GM20431 (cell line): ENCODE results near the gene UTS2R.

Experiments used
- in situ Hi-C: fragments of 300-500 bp; cut with MseI, MboI; formaldehyde crosslinking; loops from one replicate; pipeline ENCODE4 v1.15.0; 2020; ENCODE audit warnings: low sequenced_read_pairs; ENCODE audit not compliant: unreplicated experiment

UTS2R gene

DNA sequence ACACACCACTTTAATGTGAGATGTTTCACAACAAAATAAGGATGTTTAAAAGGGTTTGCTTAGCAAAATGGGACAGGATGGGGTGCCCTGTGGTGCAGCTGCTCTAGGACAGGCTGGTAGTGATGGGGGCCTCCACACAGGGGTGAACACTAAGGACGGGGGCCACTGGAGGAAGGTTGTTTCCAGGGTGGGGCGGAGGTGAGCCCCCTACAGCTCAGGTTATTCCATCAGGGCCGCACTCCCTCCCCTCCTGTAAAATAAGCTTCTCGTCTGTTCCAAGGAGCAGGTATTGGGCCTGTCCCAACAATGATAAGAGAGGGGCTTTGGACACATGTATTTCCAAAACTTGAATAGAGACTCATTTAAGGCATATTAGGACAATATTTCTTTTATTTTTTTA, 44.7 kb downstream of the UTS2R start:
- in situ Hi-C loops = no loop called here

DNA sequence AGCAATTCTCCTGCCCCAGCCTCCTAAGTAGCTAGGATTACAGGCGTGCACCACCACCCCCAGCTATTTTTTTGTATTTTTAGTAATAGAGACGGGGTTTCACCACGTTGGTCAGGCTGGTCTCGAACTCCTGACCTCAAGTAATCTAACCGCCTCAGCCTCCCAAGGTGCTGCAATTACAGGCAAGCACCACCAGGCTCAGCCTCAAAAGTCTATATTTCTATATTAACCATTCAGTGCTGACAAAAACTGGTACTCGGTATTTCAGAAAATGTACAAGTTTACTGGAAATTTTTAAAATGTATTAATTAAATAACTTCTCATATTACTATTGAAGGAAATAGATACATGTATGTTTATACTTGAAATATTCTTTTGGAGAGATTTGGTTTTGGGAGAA, 45.2 kb downstream of the UTS2R start:
- in situ Hi-C loops = no loop called here

DNA sequence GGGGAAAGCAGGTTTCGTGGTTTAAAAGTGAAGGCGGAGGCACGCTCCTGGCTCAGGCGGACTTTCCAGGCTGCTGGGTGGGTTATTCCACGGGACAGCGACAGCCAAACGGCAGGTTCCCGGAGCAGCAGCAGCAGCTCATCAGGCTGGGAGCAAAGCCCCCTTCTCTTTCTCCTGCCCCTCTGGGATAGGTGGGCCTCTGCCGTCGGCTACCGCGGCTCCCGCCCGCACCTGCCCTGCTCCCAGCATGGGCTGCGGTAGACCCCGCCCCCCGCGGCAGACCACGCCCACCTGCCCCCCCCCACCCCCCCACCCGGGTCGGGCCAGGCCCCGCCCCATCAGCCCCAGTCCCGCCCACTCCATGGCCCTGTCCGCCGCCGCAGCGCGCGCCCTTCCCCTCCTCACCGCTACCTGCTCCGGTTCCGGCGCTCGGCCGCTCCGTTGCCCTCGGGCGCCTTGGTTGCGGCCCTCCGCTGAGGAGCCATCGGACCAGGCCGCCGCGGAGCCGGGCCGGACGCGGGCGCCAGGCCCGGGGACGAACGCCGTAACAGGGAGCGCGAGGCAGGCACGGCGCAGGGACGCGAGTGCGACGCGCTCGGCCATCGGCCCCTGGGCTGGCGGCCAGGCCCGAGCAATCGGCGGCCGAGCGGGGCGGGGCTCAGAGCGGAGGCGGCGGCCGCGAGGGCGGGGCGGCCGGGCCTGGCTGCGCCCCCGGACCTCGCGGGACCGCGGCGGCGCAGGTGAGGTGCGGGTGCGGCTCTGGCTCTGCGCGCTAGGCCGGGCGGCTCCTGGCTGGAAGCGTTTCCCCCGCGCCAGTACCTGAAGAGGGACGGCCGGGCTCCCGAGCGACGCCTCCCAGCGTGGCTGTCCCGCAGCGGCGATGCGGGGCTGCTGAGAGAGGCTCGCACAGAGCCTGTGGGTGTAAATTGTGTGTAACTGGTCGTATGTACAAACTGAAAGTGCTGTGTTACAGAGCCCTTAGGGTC, 46.7 kb downstream of the UTS2R start, which contains the start of the genes HEXD and OGFOD3:
TSS of gene HEXD (plus strand) at position 347 of the 986 bp plus-strand sequence. CDS start 1,453 bp downstream, outside the sequence.
TSS of gene OGFOD3 (minus strand) at position 586 of the 986 bp plus-strand sequence. CDS start at position 485, 101 bp downstream.
- in situ Hi-C loops = no loop called here

DNA sequence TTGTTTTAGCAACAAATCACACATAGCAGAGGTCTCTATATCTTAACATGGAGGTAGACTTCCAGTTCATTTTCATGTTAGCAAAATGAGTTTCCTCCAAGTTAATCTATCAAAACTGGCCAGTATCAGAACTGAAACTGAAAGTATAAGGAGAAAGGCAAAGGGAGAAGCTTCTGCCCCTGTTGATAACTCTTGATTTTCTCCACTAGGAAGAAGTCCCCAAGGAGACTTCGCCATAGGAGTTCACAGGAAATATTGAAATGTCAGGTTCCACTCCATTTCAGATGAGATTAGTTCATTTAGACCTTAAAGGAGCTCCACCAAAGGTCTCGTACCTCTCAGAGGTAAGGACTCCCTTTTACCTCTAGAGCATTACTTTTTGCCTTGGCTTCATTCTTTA, 48.0 kb downstream of the UTS2R start:
- in situ Hi-C loops = no loop called here

DNA sequence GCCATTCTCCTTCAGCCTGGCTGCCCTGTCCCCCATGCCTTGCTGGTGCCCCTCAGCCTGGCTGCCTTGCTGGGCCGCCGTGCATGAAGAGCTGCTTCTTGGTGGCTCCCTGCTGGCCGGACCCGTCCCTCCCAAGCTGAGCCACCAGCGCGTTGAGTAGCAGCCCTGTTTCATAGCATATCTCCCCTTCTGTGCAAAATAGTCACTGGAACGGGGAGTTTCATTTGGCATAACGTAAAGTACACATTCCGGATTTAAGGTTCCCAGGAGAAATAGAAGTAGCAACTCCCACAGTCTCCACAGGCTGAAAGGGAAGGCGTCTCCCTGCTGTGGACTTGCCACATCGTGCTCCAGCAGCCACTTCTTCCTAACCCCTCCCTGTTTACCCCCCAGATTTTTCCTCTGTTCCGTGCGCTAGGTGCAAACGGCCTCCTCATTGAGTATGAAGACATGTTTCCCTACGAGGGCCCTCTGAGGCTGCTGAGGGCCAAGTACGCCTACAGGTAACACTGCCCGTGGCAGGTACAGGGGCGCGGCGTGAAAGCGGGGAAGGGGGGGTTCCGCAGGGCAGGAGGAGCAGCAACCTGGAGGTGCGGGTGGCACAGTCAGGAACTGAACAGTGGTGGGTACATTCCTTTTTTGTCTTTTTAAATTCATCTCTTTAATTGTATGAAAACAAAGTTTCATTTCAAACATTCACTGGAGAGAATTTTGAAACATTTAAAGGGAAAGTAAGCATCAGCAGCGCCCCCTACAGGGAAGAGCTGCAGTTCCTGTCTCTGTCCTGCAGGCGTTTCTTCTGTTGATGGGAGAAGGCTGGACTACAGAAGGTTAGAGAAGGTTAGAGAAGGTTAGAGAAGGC, 52.7 kb downstream of the UTS2R start:
- in situ Hi-C loops = no loop called here

DNA sequence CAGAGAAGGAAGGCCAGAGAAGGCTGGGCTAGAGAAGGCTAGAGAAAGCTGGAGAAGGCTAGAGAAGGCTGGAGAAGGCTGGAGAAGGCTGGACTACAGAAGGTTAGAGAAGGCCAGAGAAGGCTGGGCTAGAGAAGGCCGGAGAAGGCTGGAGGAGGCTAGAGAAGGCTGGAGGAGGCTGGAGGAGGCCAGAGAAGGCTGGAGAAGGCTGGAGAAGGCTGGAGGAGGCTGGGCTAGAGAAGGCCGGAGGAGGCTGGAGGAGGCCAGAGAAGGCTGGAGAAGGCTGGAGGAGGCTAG, 53.2 kb downstream of the UTS2R start:
- in situ Hi-C loops = no loop called here
